ENCODE measurements around the gene HDAC8.
"Not testable (repeated sequence)": the region's sequence is repeated elsewhere in the genome, so short reads cannot be mapped to it uniquely, and the experiment has no call there.

The HDAC8 gene

GRCh38 chrX:72371405-72371804 is 201.2 kb downstream of the HDAC8 start:
- DNase-seq, result no peak

GRCh38 chrX:72368796-72369195 is 203.8 kb downstream of the HDAC8 start:
- no peak for DNase-seq

- DNase-seq, result no peak
These were observed 205.1 kb downstream of the HDAC8 start for GRCh38 chrX:72367516-72367915.

GRCh38 chrX:72366701-72367454 is 205.8 kb downstream of the HDAC8 start:
- DNase-seq, result no peak

- no peak for DNase-seq
These were observed 206.5 kb downstream of the HDAC8 start for GRCh38 chrX:72366178-72366577.

GRCh38 chrX:72365126-72365525 is 207.5 kb downstream of the HDAC8 start:
- no peak for DNase-seq

GRCh38 chrX:72360326-72360725 is 212.3 kb downstream of the HDAC8 start:
- no peak for DNase-seq

- DNase-seq, result no peak
These were observed 214.3 kb downstream of the HDAC8 start for GRCh38 chrX:72358313-72358712.

- no peak for DNase-seq
These were observed 219.9 kb downstream of the HDAC8 start for GRCh38 chrX:72352786-72353185.

- no peak for DNase-seq
These were observed 220.9 kb downstream of the HDAC8 start for GRCh38 chrX:72351606-72352334.

GRCh38 chrX:72349190-72349589 is 223.5 kb downstream of the HDAC8 start:
- DNase-seq, result no peak

- DNase-seq, result no peak
These were observed 224.2 kb downstream of the HDAC8 start for GRCh38 chrX:72348247-72348979.

- no peak for DNase-seq
These were observed 225.3 kb downstream of the HDAC8 start for GRCh38 chrX:72347366-72347765.

- no peak for DNase-seq
These were observed 226.2 kb downstream of the HDAC8 start for GRCh38 chrX:72346302-72346949.

GRCh38 chrX:72340626-72341025 is 232.0 kb downstream of the HDAC8 start:
- DNase-seq, result no peak

GRCh38 chrX:72340041-72340440 is 232.6 kb downstream of the HDAC8 start:
- no peak for DNase-seq

- no peak for DNase-seq
These were observed 242.5 kb downstream of the HDAC8 start for GRCh38 chrX:72330131-72330530.

GRCh38 chrX:72326605-72327300 is 245.9 kb downstream of the HDAC8 start:
- DNase-seq, result no peak

GRCh38 chrX:72319651-72320050 is 253.0 kb downstream of the HDAC8 start:
- DNase-seq, result not testable (repeated sequence)

- DNase-seq, result no peak
These were observed 255.5 kb downstream of the HDAC8 start for GRCh38 chrX:72317139-72317538.

GRCh38 chrX:72316408-72317110 is 256.1 kb downstream of the HDAC8 start:
- DNase-seq, result no peak

GRCh38 chrX:72314881-72315280 is 257.8 kb downstream of the HDAC8 start:
- no peak for DNase-seq
